ENCODE results near the gene KCNMA1.

DNA sequence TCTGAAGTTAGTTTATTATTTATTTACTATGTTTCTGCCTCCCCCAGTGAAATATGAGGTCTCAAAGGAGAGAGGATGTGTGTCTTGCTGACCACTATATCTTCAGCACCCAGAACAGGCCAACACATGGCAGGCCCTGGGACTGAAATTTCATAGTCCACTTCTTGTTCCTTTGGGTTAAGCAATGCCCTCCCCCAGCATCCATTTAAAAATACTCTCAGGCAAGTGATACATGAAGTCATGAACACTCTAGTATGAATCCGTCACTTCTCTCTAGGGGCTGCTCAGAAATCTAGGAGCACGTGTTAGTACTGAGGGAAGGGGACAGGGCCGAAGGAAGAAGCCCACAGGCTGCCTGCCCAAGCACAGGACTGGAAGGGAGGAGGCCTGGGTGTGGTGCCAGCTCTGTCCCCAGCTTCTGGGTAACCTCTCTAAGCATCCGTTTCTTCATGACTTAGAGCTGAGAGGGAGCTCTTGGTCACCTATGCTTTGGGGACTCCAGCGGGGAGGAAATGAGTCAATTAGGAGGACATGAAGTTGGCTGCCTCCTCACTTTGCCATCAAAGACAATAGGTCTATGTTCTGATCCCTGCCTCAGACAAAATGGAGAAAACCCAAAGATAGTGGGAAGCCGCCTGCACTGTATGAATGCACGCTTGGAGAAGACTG lies 119.2 kb downstream of the KCNMA1 start:
- TF ChIP-seq, protein P1, sequence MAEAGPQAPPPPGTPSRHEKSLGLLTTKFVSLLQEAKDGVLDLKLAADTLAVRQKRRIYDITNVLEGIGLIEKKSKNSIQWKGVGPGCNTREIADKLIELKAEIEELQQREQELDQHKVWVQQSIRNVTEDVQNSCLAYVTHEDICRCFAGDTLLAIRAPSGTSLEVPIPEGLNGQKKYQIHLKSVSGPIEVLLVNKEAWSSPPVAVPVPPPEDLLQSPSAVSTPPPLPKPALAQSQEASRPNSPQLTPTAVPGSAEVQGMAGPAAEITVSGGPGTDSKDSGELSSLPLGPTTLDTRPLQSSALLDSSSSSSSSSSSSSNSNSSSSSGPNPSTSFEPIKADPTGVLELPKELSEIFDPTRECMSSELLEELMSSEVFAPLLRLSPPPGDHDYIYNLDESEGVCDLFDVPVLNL (IDR thresholded peaks at IDR 0.05; ENCODE audit: low read depth, low read length) = no peak
- no peak for TF ChIP-seq EGR1 (IDR thresholded peaks at IDR 0.05; ENCODE audit: borderline replicate concordance in 1 of 2, low read depth in 2 of 2, low read length in 2 of 2)
- no peak for TF ChIP-seq RBBP5 (conservative IDR thresholded peaks at IDR 0.05)
- no peak for TF ChIP-seq SMC3 (IDR thresholded peaks at IDR 0.05; ENCODE audit: borderline replicate concordance, low read length)
- TF ChIP-seq, protein P2, sequence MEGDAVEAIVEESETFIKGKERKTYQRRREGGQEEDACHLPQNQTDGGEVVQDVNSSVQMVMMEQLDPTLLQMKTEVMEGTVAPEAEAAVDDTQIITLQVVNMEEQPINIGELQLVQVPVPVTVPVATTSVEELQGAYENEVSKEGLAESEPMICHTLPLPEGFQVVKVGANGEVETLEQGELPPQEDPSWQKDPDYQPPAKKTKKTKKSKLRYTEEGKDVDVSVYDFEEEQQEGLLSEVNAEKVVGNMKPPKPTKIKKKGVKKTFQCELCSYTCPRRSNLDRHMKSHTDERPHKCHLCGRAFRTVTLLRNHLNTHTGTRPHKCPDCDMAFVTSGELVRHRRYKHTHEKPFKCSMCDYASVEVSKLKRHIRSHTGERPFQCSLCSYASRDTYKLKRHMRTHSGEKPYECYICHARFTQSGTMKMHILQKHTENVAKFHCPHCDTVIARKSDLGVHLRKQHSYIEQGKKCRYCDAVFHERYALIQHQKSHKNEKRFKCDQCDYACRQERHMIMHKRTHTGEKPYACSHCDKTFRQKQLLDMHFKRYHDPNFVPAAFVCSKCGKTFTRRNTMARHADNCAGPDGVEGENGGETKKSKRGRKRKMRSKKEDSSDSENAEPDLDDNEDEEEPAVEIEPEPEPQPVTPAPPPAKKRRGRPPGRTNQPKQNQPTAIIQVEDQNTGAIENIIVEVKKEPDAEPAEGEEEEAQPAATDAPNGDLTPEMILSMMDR (IDR thresholded peaks at IDR 0.05 in 2 of 3, conservative IDR thresholded peaks at IDR 0.05 in 1 of 3; ENCODE audit: control insufficient read depth in 2 of 3, extremely low read depth in 1 of 3, insufficient read depth in 1 of 3, low read depth in 3 of 3, low read length in 3 of 3) = no peak
